Body of pancreas (tissue), 4 donors: ENCODE data around the gene CSF2.

Source experiments
- CTCF ChIP-seq, 7 experiments: fragments of 450-650 bp in 4 of 7; fragments of 200-600 bp in 3 of 7; sonication (generic) in 3 of 7; IDR thresholded peaks; one replicate each; pipeline ENCODE4 v1.5.1; 2016 to 2019; ENCODE audit warnings: antibody characterized with exemption in 7 of 7
- POLR2A ChIP-seq, 3 donors: fragments of 450-650 bp; IDR thresholded peaks; one replicate each; pipeline ENCODE4 v1.6.1; 2016; ENCODE audit warnings: antibody characterized with exemption in 3 of 3, mild to moderate bottlenecking in 2 of 3

GRCh38 chr5:132083071-132083678, 9.6 kb downstream of the CSF2 start:
- TF ChIP-seq CTCF (IDR thresholded peaks at IDR 0.05) (no peak), POLR2A (IDR thresholded peaks at IDR 0.05) (no peak)
